ENCODE results near the gene SLC33A1. TPM values are rescaled to one million over a fixed set of nuclear protein-coding genes. Genes with fewer than 3 reads are reported as not detected.

Gene SLC33A1
- 24.4 and 35.0 TPM in 2 replicates for total RNA-seq

DNA sequence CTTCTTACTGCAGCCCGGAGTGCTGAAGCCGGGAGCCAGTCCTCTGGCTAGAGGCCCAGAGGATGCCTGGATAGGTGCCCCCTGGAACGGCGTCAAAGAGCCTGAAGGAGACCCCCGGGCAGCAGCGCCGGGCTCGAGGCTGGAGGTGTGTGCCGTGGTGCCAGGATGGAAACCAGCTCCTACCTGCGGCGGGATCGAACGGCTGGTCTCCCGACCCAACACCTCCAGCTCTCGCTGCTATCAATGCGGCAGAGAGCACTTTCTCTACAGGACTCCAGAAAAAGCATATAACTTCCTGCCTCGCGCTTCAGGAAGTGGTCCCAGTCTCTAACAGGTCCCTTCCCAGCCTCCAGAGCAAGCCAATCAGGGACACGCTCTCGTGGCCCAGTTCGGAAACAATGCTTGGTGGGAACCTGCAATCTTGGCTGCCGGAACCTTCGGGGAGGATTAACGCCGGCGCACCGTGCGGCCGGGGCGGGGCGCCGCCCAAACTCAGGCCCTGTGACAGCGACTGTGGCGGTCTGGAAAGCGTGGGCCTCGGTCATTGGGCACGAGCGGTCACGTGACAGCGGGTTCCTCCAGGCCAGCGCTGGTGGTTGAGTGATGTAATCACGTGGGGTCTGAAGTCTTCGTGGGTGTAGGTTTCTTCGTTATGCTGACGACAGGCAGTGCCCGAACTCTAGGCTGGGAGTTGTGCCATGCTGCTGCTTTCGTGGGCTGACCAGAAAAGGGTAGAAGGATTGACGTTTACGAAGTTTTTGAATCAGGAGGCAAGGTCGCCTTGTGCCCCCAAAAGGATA lies at the start of gene SLC33A1:
Gene SLC33A1, minus strand, starts transcription at position 287 of the 800 bp plus-strand sequence. CDS start 430 bp downstream, outside the sequence.

DNA sequence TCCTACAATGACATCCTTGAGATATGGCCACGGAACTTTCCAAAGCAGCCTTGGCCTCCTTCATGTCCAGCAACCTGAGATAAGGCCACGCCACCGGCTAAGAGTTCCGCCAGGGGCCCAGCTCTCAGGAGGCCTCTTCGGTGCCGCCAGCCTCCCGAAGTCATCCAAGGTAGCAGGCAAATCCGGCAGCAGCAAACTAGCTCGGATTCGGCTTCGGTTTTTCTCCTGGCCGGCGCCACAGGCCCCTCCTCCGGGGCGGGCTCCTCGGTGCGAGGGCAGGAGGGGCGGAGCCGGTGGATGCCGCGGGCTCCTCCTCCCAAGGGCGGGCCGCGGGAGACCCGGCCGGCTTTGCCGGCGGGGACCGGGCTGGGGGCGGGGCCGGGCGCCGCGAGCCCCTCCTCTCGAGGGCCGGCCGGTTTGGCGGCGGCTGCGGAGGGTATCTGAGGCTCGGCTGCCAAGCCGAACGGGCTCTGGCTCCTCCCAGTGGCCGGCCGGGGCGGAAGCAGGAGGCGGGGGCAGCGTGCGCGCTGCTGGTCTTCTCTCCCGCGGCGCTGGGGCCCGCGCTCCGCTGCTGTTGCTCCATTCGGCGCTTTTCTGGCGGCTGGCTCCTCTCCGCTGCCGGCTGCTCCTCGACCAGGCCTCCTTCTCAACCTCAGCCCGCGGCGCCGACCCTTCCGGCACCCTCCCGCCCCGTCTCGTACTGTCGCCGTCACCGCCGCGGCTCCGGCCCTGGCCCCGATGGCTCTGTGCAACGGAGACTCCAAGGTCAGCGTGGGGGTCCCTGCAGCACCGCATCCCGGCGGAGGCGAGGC lies 16.1 kb upstream of the SLC33A1 start, which contains the start of gene GMPS:
Gene GMPS, plus strand, starts transcription at position 518 of the 812 bp plus-strand sequence. Its CDS starts 221 bp downstream, at position 739.

DNA sequence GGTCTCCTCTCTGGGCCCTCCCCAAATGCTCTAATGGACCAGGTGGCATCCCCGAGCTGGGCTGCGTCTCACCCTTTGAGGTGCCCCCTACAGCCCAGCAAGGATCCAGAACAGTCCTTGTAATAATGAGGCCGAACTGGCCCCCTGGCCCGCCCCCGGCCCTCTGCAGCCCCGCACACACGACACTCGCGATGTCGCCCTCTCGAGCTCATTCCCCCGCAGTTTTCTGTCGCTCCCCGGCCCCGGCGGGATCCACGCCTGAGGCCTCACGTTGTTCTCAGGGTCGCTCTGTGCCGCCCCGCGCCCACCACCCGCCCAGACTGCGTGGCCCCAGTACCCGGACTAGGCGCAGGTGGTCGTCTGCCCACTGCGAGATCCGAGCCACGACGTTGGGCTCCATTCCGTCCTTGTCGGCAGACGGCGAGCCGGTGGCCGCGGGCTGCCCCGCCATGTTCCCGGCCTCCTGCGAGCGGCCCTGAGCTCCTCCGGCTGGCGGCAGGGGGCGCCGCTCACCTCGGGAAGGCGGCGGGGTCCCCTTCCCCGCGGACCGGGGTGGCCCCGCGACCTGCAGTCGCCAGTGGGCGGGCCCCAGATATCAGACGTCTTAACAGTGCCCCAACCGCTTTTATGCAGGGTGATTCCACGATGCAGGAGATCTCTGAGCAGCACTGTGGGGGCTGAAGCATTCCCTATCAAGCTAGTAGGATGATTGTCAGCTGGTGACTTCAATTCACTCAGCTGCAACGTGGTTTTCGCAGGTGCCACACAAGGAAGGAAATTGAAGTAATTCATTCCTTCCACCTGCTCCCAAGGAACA lies 48.2 kb downstream of the SLC33A1 start, which contains the start of gene C3orf33:
Gene C3orf33, minus strand, starts transcription at position 477 of the 817 bp plus-strand sequence. Its CDS starts 26 bp downstream, at position 451.

Other genes starting within 250 kb of the SLC33A1 start
- not detected in 2 replicates for gene PLCH1, start 109.4 kb downstream of the SLC33A1 start, total RNA-seq
- 2.0 and 5.6 TPM in 2 replicates for gene C3orf33, start 48.1 kb downstream of the SLC33A1 start, total RNA-seq
- gene GMPS, start 16.2 kb upstream of the SLC33A1 start, total RNA-seq = 35.1 and 38.5 TPM in 2 replicates